MCF 10A (cell line): Measurements from ENCODE around the gene PRXL2C. TPM values are rescaled to one million over a fixed set of nuclear protein-coding genes. Genes with fewer than 3 reads are reported as not detected.

Experiments
- BruUV-seq: library from RNA; stranded (reverse); fragments of 400-500 nt; replicated peaks from 2 replicates; lab custom pipeline; 2021; lab: Mats Ljungman, UMichigan
- CTCF ChIA-PET: fragments of 300-600 bp; sonication (Branson Sonifier 250); formaldehyde crosslinking; extraction: SDS; loops from one replicate; lab custom pipeline; 2021; ENCODE audit warnings: antibody characterized with exemption, inconsistent platforms; lab: Yijun Ruan, JAX
- POLR2A ChIA-PET: fragments of 300-600, 350-650 bp; sonication (Branson Sonifier 250); formaldehyde crosslinking; extraction: SDS; loops from one replicate; lab custom pipeline; 2020; ENCODE audit warnings: antibody characterized with exemption, inconsistent platforms; lab: Yijun Ruan, JAX
- DNase-seq: peaks from one replicate; pipeline ENCODE4 v3.0.0-alpha.2; 2018; ENCODE audit not compliant: unreplicated experiment
- H3K27ac Mint-ChIP-seq: one replicate; pipeline ENCODE4 v1.8.0; 2022; ENCODE audit warnings: mild to moderate bottlenecking, low read depth, mixed read lengths; ENCODE audit not compliant: unreplicated experiment
- H3K27me3 Mint-ChIP-seq: one replicate; pipeline ENCODE4 v1.8.0; 2022; ENCODE audit warnings: mixed read lengths; ENCODE audit not compliant: insufficient read depth, unreplicated experiment
- H3K36me3 Mint-ChIP-seq: one replicate; pipeline ENCODE4 v1.8.0; 2022; ENCODE audit warnings: mild to moderate bottlenecking, moderate library complexity, mixed read lengths; ENCODE audit not compliant: insufficient read depth, unreplicated experiment
- H3K4me1 Mint-ChIP-seq: one replicate; pipeline ENCODE4 v1.8.0; 2022; ENCODE audit warnings: mixed read lengths; ENCODE audit not compliant: insufficient read depth, unreplicated experiment
- H3K4me3 Mint-ChIP-seq: one replicate; pipeline ENCODE4 v1.8.0; 2022; ENCODE audit warnings: mild to moderate bottlenecking, moderate library complexity, mixed read lengths; ENCODE audit not compliant: unreplicated experiment
- H3K9me3 Mint-ChIP-seq: one replicate; pipeline ENCODE4 v1.8.0; 2022; ENCODE audit warnings: mixed read lengths; ENCODE audit not compliant: unreplicated experiment
- intact Hi-C: fragments of 100-400 bp; cut with micrococcal nuclease; formaldehyde crosslinking; loops from 2 replicates; pipeline ENCODE4 v1.14.1; 2022
- total RNA-seq: library from RNA; stranded (reverse); gene quantifications from 2 replicates; pipeline ENCODE4 v1.2.3, GENCODE V29; 2022
- TF ChIP-seq, protein P1 (sequence below): fragments of 200-600 bp; IDR thresholded peaks from one replicate; pipeline ENCODE4 v1.8.0; 2022; ENCODE audit warnings: antibody characterized with exemption, mild to moderate bottlenecking; ENCODE audit not compliant: unreplicated experiment

PRXL2C gene
- total RNA-seq, 1 experiment from 2014 or later = 15.6 TPM

DNA sequence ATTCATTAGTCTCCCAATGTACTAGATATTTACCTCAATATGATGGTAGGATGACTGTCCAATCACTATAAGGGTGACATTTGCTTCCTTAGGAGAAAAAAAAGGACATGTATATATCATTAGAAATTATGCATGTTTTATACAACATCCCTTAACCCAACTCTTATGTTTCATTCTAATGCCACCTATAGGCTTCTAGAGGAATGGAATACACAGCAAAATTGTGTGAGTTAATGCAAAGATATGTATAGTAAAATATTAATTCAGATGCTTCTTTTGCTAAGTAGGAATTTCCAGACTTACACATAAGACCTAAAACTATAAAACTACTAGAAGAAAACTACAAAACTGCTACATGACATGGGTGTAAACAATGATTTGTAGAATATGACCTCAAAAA lies 3.5 kb downstream of the PRXL2C start:
- no TSS peak for BruUV-seq
- peaks cover 45% of the 10 kb centered on the region for H3K36me3 Mint-ChIP-seq

GRCh38 chr9:96649620-96650324 lies 5.3 kb downstream of the PRXL2C start:
- ChIA-PET CTCF (interaction anchor here (0.7 to 1.8 kb wide), 5 partner anchors 14 to 1642 kb away, joined by 3 to 8 read pairs (median 3); no protein-coding TSS in a partner anchor), POLR2A (interaction anchor here (0.5 to 0.7 kb wide), 2 partner anchors 36 to 379 kb away, joined by 5 to 6 read pairs; no protein-coding TSS in a partner anchor)
- Mint-ChIP-seq H3K4me3 (no peak overlapping the region), H3K4me1 (peaks cover 8% of the 10 kb centered on the region), H3K27me3 (no peaks in the 10 kb centered on the region), H3K9me3 (no peaks in the 10 kb centered on the region), H3K27ac (peak overlapping the region; percentile 26), H3K36me3 (peaks cover 48% of the 10 kb centered on the region)
- TF ChIP-seq, protein P1, sequence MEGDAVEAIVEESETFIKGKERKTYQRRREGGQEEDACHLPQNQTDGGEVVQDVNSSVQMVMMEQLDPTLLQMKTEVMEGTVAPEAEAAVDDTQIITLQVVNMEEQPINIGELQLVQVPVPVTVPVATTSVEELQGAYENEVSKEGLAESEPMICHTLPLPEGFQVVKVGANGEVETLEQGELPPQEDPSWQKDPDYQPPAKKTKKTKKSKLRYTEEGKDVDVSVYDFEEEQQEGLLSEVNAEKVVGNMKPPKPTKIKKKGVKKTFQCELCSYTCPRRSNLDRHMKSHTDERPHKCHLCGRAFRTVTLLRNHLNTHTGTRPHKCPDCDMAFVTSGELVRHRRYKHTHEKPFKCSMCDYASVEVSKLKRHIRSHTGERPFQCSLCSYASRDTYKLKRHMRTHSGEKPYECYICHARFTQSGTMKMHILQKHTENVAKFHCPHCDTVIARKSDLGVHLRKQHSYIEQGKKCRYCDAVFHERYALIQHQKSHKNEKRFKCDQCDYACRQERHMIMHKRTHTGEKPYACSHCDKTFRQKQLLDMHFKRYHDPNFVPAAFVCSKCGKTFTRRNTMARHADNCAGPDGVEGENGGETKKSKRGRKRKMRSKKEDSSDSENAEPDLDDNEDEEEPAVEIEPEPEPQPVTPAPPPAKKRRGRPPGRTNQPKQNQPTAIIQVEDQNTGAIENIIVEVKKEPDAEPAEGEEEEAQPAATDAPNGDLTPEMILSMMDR = no peak
- no TSS peak for BruUV-seq
- DNase-seq = no peak
- intact Hi-C loops = loop anchor here (5.0 kb wide), 1 partner anchor 417 kb away; no protein-coding TSS in a partner anchor

More for the DNA sequence above, 3.5 kb downstream of the PRXL2C start:
- peak; percentile 41 for DNase-seq
- H3K27me3 Mint-ChIP-seq = no peaks in the 10 kb centered on the region
- intact Hi-C loops = loop anchor here (1.0 to 5.0 kb wide), 4 partner anchors 198 to 419 kb away; partner anchors contain the start of gene ZNF367
- H3K9me3 Mint-ChIP-seq = no peaks in the 10 kb centered on the region
- H3K4me3 Mint-ChIP-seq = no peak overlapping the region
- ChIA-PET POLR2A (interaction anchor here (0.7 to 0.8 kb wide), 2 partner anchors 125 to 202 kb away, joined by 3 read pairs; no protein-coding TSS in a partner anchor), CTCF (interaction anchor here (0.6 to 1.6 kb wide), 5 partner anchors 191 to 322 kb away, joined by 3 to 4 read pairs (median 4); no protein-coding TSS in a partner anchor)
- TF ChIP-seq, protein P1 = peak; percentile 38
- peaks cover 14% of the 10 kb centered on the region for H3K4me1 Mint-ChIP-seq
- no peak overlapping the region for H3K27ac Mint-ChIP-seq

- no peak overlapping the region for H3K27ac Mint-ChIP-seq
Measured at GRCh38 chr9:96646081-96646991, 8.8 kb downstream of the PRXL2C start.

More at GRCh38 chr9:96646081-96646991, 8.8 kb downstream of the PRXL2C start:
- peaks cover 8% of the 10 kb centered on the region for H3K4me1 Mint-ChIP-seq
- DNase-seq = peak; percentile 16
- TF ChIP-seq, protein P1 = no peak
- no TSS peak for BruUV-seq
- no peak overlapping the region for H3K4me3 Mint-ChIP-seq
- H3K36me3 Mint-ChIP-seq = peaks cover 36% of the 10 kb centered on the region
- intact Hi-C loops = no loop called here
- POLR2A ChIA-PET = interaction anchor here (0.6 kb wide), 1 partner anchor 265 kb away, joined by 3 read pairs; no protein-coding TSS in a partner anchor
- CTCF ChIA-PET = no interaction called here
- no peaks in the 10 kb centered on the region for H3K9me3 Mint-ChIP-seq
- H3K27me3 Mint-ChIP-seq = no peaks in the 10 kb centered on the region
